Epithelial cell of esophagus (primary cell): ENCODE data around the gene SYCP2.

Source experiments
- DNase-seq: peaks from one replicate; pipeline ENCODE4 v3.0.0; 2010; ENCODE audit warnings: low read depth
- H3K4me3 ChIP-seq: 2 replicates; pipeline ENCODE4 v1.5.1; 2011; ENCODE audit warnings: mild to moderate bottlenecking, low read length, control low read depth
- TF ChIP-seq, protein P1 (sequence below): IDR thresholded peaks from 2 replicates; pipeline ENCODE4 v1.5.1; 2011; ENCODE audit warnings: low read depth, mild to moderate bottlenecking, low read length, control low read depth, inconsistent platforms; ENCODE audit not compliant: insufficient read depth; ENCODE audit errors: missing control alignments

SYCP2 gene

DNA sequence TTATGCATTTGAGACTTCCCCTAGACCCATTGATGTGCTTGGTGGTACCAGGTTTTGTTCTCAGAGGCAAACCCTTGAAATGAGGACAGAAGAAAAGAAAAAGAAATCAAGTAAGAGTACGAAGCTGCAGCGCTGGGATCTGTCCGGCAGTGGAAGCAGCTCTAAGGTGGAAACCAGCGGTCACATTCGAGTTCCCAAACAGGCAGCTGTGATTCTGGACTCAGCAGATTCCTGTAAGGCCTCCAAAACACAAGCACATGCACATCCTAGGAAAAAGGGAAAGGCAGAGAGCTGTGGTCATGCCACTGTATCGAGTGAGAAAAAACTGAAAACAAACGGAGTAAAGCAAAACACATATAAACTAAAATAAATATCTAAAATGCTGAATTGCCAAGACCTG, 11.3 kb upstream of the SYCP2 start:
- TF ChIP-seq, protein P1, sequence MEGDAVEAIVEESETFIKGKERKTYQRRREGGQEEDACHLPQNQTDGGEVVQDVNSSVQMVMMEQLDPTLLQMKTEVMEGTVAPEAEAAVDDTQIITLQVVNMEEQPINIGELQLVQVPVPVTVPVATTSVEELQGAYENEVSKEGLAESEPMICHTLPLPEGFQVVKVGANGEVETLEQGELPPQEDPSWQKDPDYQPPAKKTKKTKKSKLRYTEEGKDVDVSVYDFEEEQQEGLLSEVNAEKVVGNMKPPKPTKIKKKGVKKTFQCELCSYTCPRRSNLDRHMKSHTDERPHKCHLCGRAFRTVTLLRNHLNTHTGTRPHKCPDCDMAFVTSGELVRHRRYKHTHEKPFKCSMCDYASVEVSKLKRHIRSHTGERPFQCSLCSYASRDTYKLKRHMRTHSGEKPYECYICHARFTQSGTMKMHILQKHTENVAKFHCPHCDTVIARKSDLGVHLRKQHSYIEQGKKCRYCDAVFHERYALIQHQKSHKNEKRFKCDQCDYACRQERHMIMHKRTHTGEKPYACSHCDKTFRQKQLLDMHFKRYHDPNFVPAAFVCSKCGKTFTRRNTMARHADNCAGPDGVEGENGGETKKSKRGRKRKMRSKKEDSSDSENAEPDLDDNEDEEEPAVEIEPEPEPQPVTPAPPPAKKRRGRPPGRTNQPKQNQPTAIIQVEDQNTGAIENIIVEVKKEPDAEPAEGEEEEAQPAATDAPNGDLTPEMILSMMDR = no peak
- H3K4me3 ChIP-seq = no peak overlapping the region
- no peak for DNase-seq

DNA sequence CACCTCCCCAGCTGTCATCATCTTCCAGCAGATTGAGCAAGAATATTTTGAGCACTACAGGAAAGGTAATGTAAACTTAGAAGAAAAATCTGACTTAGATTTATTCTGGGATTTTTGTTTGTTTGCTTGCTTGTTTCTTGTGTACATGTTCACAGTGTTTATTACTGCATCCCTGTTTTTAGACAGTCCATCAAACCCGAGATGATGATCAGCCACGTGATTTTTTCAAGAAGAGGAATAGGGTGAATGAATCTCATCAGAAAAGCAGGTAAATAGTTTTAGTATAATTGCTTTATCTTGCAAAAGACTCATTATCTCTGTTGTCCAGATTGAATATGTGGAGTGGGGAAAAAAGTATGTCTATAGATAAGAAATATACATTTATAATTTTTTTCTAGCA, 8.8 kb upstream of the SYCP2 start:
- TF ChIP-seq, protein P1 = no peak
- no peak for DNase-seq
- no peak overlapping the region for H3K4me3 ChIP-seq

DNA sequence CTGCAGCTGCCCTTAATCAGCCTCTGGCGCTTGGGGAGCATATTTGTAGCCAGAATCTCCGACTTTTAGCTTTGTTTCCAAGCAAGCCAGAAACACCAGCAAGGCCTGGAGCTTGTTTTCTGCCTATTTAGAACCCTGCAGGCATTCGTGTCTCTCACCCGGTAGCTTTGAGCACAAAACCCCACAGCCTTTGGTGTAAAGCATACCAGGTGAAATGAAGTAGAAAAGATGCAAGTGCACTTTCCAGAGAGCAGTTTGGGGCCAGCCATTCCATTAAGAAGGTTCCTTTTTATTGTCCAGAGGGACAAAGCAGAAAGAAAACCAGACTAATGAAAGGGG, 7.5 kb upstream of the SYCP2 start:
- no peak for DNase-seq
- H3K4me3 ChIP-seq = peak overlapping the region; percentile 51
- TF ChIP-seq, protein P1 = no peak

DNA sequence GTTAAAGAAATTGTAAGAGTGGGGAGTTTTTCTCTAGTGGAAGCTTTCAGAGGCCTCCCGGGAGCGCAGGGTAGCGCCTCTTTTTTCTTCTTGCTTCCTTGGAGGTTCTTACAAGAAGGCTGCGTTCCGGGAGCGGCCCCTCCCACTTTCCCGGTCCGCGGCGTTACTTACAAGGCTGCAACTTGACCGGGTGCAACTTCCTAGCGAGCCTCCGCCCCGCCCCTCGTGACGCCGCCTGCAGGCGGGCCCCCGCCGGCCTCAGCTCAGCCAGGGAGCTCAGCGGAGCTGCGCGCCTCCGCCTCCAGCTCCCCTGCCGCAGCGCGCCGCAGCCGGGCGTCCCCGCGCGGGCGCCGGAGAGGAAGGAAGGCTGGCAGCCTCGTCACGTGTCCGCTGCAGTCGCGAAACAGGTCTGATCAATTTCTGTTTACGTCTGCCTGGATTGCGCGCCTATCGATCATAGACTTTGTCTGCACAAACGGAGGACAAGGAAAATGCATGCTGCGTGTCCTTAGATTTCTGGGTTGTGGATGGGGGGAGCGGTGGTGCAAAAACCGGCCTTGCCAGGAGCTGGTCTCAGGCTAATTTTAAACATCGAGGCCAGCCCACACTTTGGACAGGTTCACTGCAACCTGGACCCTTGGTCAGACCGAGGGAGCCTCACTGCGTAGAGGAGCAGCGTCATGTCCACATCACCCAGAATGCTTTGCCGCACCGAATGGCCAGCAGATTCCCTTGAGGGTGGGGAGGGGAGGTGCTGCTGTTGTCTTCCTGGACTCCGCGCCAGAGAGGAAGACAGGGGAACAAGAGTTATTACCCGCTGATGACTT, 6.9 kb upstream of the SYCP2 start, which contains the start of the genes FAM217B and PPP1R3D:
TSS of gene FAM217B (plus strand) at position 261 of the 827 bp plus-strand sequence. CDS start 3,555 bp downstream, outside the sequence.
TSS of gene PPP1R3D (minus strand) at position 177 of the 827 bp plus-strand sequence. CDS start 374 bp downstream, outside the sequence.
- H3K4me3 ChIP-seq = peak within 1 kb of the TSS; percentile 76
- TF ChIP-seq, protein P1 = no peak
- peak; percentile 99 for DNase-seq

DNA sequence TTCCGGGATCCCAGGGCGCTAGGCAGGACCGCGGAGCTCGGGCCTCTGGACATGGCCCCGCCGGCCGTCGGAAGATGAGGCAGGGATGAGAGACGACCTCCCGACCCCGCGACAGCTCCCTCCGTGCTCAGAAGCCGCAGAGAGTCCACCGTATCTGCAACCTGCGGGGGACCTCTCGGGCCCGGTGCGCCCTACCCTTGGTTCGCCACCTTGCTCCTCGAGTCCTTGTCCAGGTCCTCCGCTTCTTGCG, 6.4 kb upstream of the SYCP2 start:
- H3K4me3 ChIP-seq = peak overlapping the region; percentile 76
- DNase-seq = no peak
- TF ChIP-seq, protein P1 = no peak

DNA sequence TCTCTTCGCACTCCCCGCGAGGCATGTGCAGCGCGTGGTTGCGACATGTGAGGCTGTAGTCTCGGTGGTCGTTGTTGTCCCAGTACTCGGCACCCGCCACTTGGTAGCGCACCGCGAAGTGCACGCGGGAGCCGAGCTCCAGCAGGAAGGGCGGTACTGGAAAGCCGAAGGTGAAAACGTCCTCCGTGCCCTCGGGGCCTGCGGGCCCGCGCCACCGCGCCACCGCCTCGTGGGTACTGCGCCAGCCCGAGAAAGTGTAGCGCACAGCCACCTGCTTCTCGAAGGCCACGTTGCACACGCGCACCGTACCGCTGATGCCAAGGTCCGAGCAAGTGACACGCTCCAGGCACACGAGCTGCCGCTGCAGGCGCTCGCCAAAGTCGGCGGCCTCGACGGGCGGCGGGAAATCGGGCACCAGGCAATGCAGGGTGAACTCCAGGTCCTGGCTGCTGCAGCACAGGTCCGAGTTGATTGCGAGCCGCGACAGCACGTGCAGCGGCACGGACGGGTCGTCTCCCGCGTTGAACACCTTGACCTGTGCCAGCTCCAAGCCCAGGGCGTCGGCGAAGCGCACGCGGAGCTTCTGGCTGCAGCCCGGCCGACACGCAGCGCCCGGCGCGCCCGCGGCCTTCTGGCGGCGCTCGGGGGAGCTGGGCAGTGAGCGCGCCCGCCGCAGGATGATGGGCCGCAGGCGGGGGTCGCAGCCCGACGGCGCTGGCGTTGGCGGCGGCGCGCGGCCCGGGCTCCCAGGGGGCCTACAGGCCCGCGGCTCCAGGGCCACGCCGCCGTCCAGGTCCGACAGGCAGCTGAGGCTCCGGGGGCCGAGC, 5.8 kb upstream of the SYCP2 start:
- DNase-seq = no peak
- TF ChIP-seq, protein P1 = no peak
- peak overlapping the region; percentile 76 for H3K4me3 ChIP-seq
